Measurements from ENCODE around the gene KCNMA1. TPM values are rescaled to one million over a fixed set of nuclear protein-coding genes. Genes with fewer than 3 reads are reported as not detected.

Gene KCNMA1
- polyA plus RNA-seq, 4 donors = 2.7 to 8.6 (median 7.7) TPM

GRCh38 chr10:77021966-77022490, 615.6 kb downstream of the KCNMA1 start:
- WGBS, 3 donors = 59 to 70% (median 64%) methylated on average over 4 of the region's 4 CpGs
- FAIRE-seq = no peak
- Histone ChIP-seq H3K27me3 (ENCODE audit: control insufficient read depth in 3 of 3, insufficient read depth in 3 of 3, low read length in 3 of 3) (no peaks in the 10 kb centered on the region), H3K27ac (ENCODE audit: low read depth in 1 of 3, low read length in 2 of 3) (no peak overlapping the region), H3K36me3 (ENCODE audit: control insufficient read depth in 3 of 3, insufficient read depth in 2 of 3, low read depth in 1 of 3, low read length in 3 of 3) (no peaks in the 10 kb centered on the region), H3K4me1 (ENCODE audit: control insufficient read depth in 3 of 3, insufficient read depth in 2 of 3, low read depth in 1 of 3, low read length in 2 of 3) (no peaks in the 10 kb centered on the region), H3K4me3 (ENCODE audit: low read depth in 1 of 3, low read length in 3 of 3) (no peak overlapping the region), H3K9me3 (ENCODE audit: control insufficient read depth in 2 of 2, insufficient read depth in 1 of 2, low read depth in 1 of 2, low read length in 1 of 2) (no peaks in the 10 kb centered on the region)
- DNase-seq = no peak

- no peak for DNase-seq
- WGBS, 3 donors = 60 to 72% (median 66%) methylated on average over 4 of the region's 4 CpGs
- FAIRE-seq = no peak
- no peak overlapping the region for H3K4me3 ChIP-seq (ENCODE audit: low read depth in 1 of 3, low read length in 3 of 3)
- H3K36me3 ChIP-seq (ENCODE audit: control insufficient read depth in 3 of 3, insufficient read depth in 2 of 3, low read depth in 1 of 3, low read length in 3 of 3) = no peaks in the 10 kb centered on the region
- H3K27ac ChIP-seq (ENCODE audit: low read depth in 1 of 3, low read length in 2 of 3) = no peak overlapping the region
- no peaks in the 10 kb centered on the region for H3K4me1 ChIP-seq (ENCODE audit: control insufficient read depth in 3 of 3, insufficient read depth in 2 of 3, low read depth in 1 of 3, low read length in 2 of 3)
- no peaks in the 10 kb centered on the region for H3K9me3 ChIP-seq (ENCODE audit: control insufficient read depth in 2 of 2, insufficient read depth in 1 of 2, low read depth in 1 of 2, low read length in 1 of 2)
- H3K27me3 ChIP-seq (ENCODE audit: control insufficient read depth in 3 of 3, insufficient read depth in 3 of 3, low read length in 3 of 3) = no peaks in the 10 kb centered on the region
These were observed 617.1 kb downstream of the KCNMA1 start for GRCh38 chr10:77020426-77021040.

GRCh38 chr10:77016855-77017254, 620.8 kb downstream of the KCNMA1 start:
- DNase-seq = no peak
- Histone ChIP-seq H3K4me3 (ENCODE audit: low read depth in 1 of 3, low read length in 3 of 3) (no peak overlapping the region), H3K27me3 (ENCODE audit: control insufficient read depth in 3 of 3, insufficient read depth in 3 of 3, low read length in 3 of 3) (no peaks in the 10 kb centered on the region), H3K27ac (ENCODE audit: low read depth in 1 of 3, low read length in 2 of 3) (no peak overlapping the region), H3K9me3 (ENCODE audit: control insufficient read depth in 2 of 2, insufficient read depth in 1 of 2, low read depth in 1 of 2, low read length in 1 of 2) (no peaks in the 10 kb centered on the region), H3K4me1 (ENCODE audit: control insufficient read depth in 3 of 3, insufficient read depth in 2 of 3, low read depth in 1 of 3, low read length in 2 of 3) (no peaks in the 10 kb centered on the region), H3K36me3 (ENCODE audit: control insufficient read depth in 3 of 3, insufficient read depth in 2 of 3, low read depth in 1 of 3, low read length in 3 of 3) (no peaks in the 10 kb centered on the region)
- 74 to 83% (median 83%) methylated on average over 4 of the region's 4 CpGs for WGBS, 3 donors
- no peak for FAIRE-seq

- H3K4me3 ChIP-seq (ENCODE audit: low read depth in 1 of 3, low read length in 3 of 3) = no peak overlapping the region
- FAIRE-seq (no peak), DNase-seq (no peak)
- no peak overlapping the region for H3K27ac ChIP-seq (ENCODE audit: low read depth in 1 of 3, low read length in 2 of 3)
- no peaks in the 10 kb centered on the region for H3K36me3 ChIP-seq (ENCODE audit: control insufficient read depth in 3 of 3, insufficient read depth in 2 of 3, low read depth in 1 of 3, low read length in 3 of 3)
- no peaks in the 10 kb centered on the region for H3K27me3 ChIP-seq (ENCODE audit: control insufficient read depth in 3 of 3, insufficient read depth in 3 of 3, low read length in 3 of 3)
- H3K9me3 ChIP-seq (ENCODE audit: control insufficient read depth in 2 of 2, insufficient read depth in 1 of 2, low read depth in 1 of 2, low read length in 1 of 2) = no peaks in the 10 kb centered on the region
- 80 to 86% (median 84%) methylated on average over 7 of the region's 7 CpGs for WGBS, 3 donors
- H3K4me1 ChIP-seq (ENCODE audit: control insufficient read depth in 3 of 3, insufficient read depth in 2 of 3, low read depth in 1 of 3, low read length in 2 of 3) = no peaks in the 10 kb centered on the region
These were observed 621.3 kb downstream of the KCNMA1 start for GRCh38 chr10:77016278-77016815.

GRCh38 chr10:77015360-77015759, 622.2 kb downstream of the KCNMA1 start:
- no peak for FAIRE-seq

GRCh38 chr10:77012812-77013500, 624.7 kb downstream of the KCNMA1 start:
- Histone ChIP-seq H3K27ac (ENCODE audit: low read depth in 1 of 3, low read length in 2 of 3) (no peak overlapping the region), H3K27me3 (ENCODE audit: control insufficient read depth in 3 of 3, insufficient read depth in 3 of 3, low read length in 3 of 3) (no peaks in the 10 kb centered on the region), H3K4me3 (ENCODE audit: low read depth in 1 of 3, low read length in 3 of 3) (no peak overlapping the region), H3K9me3 (ENCODE audit: control insufficient read depth in 2 of 2, insufficient read depth in 1 of 2, low read depth in 1 of 2, low read length in 1 of 2) (no peaks in the 10 kb centered on the region), H3K36me3 (ENCODE audit: control insufficient read depth in 3 of 3, insufficient read depth in 2 of 3, low read depth in 1 of 3, low read length in 3 of 3) (no peaks in the 10 kb centered on the region), H3K4me1 (ENCODE audit: control insufficient read depth in 3 of 3, insufficient read depth in 2 of 3, low read depth in 1 of 3, low read length in 2 of 3) (no peaks in the 10 kb centered on the region)
- FAIRE-seq (no peak), DNase-seq (no peak)
- WGBS, 3 donors = 55 to 71% (median 70%) methylated on average over 2 of the region's 2 CpGs

More at GRCh38 chr10:77015360-77015759, 622.2 kb downstream of the KCNMA1 start:
- H3K27me3 ChIP-seq (ENCODE audit: control insufficient read depth in 3 of 3, insufficient read depth in 3 of 3, low read length in 3 of 3) = no peaks in the 10 kb centered on the region
- no peak overlapping the region for H3K4me3 ChIP-seq (ENCODE audit: low read depth in 1 of 3, low read length in 3 of 3)
- 93 to 94% (median 94%) methylated on average over 1 of the region's 1 CpG for WGBS, 3 donors
- no peak overlapping the region for H3K27ac ChIP-seq (ENCODE audit: low read depth in 1 of 3, low read length in 2 of 3)
- no peaks in the 10 kb centered on the region for H3K4me1 ChIP-seq (ENCODE audit: control insufficient read depth in 3 of 3, insufficient read depth in 2 of 3, low read depth in 1 of 3, low read length in 2 of 3)
- no peak for DNase-seq
- no peaks in the 10 kb centered on the region for H3K9me3 ChIP-seq (ENCODE audit: control insufficient read depth in 2 of 2, insufficient read depth in 1 of 2, low read depth in 1 of 2, low read length in 1 of 2)
- no peaks in the 10 kb centered on the region for H3K36me3 ChIP-seq (ENCODE audit: control insufficient read depth in 3 of 3, insufficient read depth in 2 of 3, low read depth in 1 of 3, low read length in 3 of 3)

GRCh38 chr10:77011874-77012811, 625.5 kb downstream of the KCNMA1 start:
- no peaks in the 10 kb centered on the region for H3K36me3 ChIP-seq (ENCODE audit: control insufficient read depth in 3 of 3, insufficient read depth in 2 of 3, low read depth in 1 of 3, low read length in 3 of 3)
- 54 to 72% (median 67%) methylated on average over 11 of the region's 11 CpGs for WGBS, 3 donors
- H3K27ac ChIP-seq (ENCODE audit: low read depth in 1 of 3, low read length in 2 of 3) = no peak overlapping the region
- H3K4me1 ChIP-seq (ENCODE audit: control insufficient read depth in 3 of 3, insufficient read depth in 2 of 3, low read depth in 1 of 3, low read length in 2 of 3) = no peaks in the 10 kb centered on the region
- no peaks in the 10 kb centered on the region for H3K9me3 ChIP-seq (ENCODE audit: control insufficient read depth in 2 of 2, insufficient read depth in 1 of 2, low read depth in 1 of 2, low read length in 1 of 2)
- H3K4me3 ChIP-seq (ENCODE audit: low read depth in 1 of 3, low read length in 3 of 3) = no peak overlapping the region
- FAIRE-seq (no peak), DNase-seq (no peak)
- H3K27me3 ChIP-seq (ENCODE audit: control insufficient read depth in 3 of 3, insufficient read depth in 3 of 3, low read length in 3 of 3) = no peaks in the 10 kb centered on the region

GRCh38 chr10:77010430-77010829, 627.2 kb downstream of the KCNMA1 start:
- WGBS, 3 donors = 85 to 91% (median 89%) methylated on average over 3 of the region's 3 CpGs

More at GRCh38 chr10:77010430-77010829, 627.2 kb downstream of the KCNMA1 start:
- H3K4me1 ChIP-seq (ENCODE audit: control insufficient read depth in 3 of 3, insufficient read depth in 2 of 3, low read depth in 1 of 3, low read length in 2 of 3) = no peaks in the 10 kb centered on the region
- no peak overlapping the region for H3K4me3 ChIP-seq (ENCODE audit: low read depth in 1 of 3, low read length in 3 of 3)
- DNase-seq (no peak), FAIRE-seq (no peak)
- no peaks in the 10 kb centered on the region for H3K27me3 ChIP-seq (ENCODE audit: control insufficient read depth in 3 of 3, insufficient read depth in 3 of 3, low read length in 3 of 3)
- H3K27ac ChIP-seq (ENCODE audit: low read depth in 1 of 3, low read length in 2 of 3) = no peak overlapping the region
- H3K36me3 ChIP-seq (ENCODE audit: control insufficient read depth in 3 of 3, insufficient read depth in 2 of 3, low read depth in 1 of 3, low read length in 3 of 3) = no peaks in the 10 kb centered on the region
- H3K9me3 ChIP-seq (ENCODE audit: control insufficient read depth in 2 of 2, insufficient read depth in 1 of 2, low read depth in 1 of 2, low read length in 1 of 2) = no peaks in the 10 kb centered on the region

Measured in small intestine (tissue), 7 donors.